Measurements from ENCODE around the gene IZUMO1.

IZUMO1 gene

DNA sequence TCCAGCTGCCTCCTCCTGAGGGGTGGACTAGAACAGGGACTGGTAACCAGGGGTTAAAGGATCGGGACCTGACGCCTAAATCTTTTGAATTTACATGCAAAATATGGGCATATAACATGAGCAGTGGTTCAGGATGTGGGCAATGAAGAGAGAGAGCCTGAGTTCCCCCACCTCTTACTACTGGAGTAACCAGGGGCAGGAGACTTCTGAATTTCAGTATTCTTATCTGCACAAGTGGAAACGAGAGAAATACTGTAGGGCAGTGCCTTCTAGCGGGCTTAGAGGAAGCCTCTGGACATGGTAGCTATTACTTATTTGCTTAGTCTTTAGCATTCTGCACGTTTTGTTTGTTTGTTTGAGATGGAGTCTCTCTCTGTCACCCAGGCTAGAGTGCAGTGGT is 37.8 kb upstream of the IZUMO1 start:
- no peaks in the 10 kb centered on the region for H3K36me3 ChIP-seq
- peaks cover 9% of the 10 kb centered on the region for H3K4me1 ChIP-seq
- no peaks in the 10 kb centered on the region for H3K9me3 ChIP-seq
- H3K4me3 ChIP-seq (ENCODE audit: low read depth, low read length): no peak overlapping the region
- TF ChIP-seq, protein P1, sequence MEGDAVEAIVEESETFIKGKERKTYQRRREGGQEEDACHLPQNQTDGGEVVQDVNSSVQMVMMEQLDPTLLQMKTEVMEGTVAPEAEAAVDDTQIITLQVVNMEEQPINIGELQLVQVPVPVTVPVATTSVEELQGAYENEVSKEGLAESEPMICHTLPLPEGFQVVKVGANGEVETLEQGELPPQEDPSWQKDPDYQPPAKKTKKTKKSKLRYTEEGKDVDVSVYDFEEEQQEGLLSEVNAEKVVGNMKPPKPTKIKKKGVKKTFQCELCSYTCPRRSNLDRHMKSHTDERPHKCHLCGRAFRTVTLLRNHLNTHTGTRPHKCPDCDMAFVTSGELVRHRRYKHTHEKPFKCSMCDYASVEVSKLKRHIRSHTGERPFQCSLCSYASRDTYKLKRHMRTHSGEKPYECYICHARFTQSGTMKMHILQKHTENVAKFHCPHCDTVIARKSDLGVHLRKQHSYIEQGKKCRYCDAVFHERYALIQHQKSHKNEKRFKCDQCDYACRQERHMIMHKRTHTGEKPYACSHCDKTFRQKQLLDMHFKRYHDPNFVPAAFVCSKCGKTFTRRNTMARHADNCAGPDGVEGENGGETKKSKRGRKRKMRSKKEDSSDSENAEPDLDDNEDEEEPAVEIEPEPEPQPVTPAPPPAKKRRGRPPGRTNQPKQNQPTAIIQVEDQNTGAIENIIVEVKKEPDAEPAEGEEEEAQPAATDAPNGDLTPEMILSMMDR (IDR thresholded peaks at IDR 0.05; ENCODE audit: low read depth, low read length): peak; percentile 13; the same call in 1 of the 2 replicates
- no peak for DNase-seq
- H3K27me3 ChIP-seq: no peaks in the 10 kb centered on the region

DNA sequence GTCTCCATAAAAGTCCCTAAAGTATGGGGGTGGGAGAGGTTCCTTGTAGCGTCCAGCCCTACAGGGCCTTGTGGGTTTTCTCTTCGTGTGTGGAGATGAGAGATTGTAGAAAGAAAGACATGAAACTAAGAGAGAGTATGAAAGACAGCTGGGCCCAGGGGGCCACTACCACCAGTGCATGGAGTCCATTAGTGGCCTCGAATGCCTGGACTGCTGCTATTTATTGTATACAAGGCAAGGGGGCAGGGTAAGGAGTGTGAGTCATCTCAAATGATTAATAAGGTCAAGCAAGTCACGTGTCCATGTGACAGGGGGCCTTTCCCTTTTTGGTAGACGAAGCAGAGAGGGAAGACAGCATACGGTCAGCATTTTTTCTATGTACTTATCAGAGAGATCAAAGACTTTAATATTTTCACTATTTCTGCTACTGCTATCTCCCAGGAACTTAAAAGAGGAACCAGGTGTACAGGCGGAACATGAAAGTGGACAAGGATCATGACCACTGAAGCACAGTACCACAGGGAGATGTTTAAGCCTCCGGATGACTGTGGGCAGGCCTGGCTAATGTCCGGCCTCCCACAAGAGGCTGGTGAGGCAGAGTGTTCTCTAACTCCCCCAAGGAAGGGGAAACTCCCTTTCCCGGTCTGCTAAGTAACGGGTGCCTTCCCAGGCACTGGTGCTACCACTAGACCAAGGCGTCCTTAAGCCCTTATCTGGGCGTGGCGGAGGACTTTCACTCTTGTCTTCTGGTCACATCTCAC is 34.1 kb upstream of the IZUMO1 start:
- Histone ChIP-seq H3K36me3 (no peaks in the 10 kb centered on the region), H3K4me3 (ENCODE audit: low read depth, low read length) (no peak overlapping the region), H3K9me3 (no peaks in the 10 kb centered on the region), H3K27me3 (no peaks in the 10 kb centered on the region), H3K4me1 (peaks cover 9% of the 10 kb centered on the region)
- DNase-seq: peak; percentile 22
- TF ChIP-seq, protein P1 (IDR thresholded peaks at IDR 0.05; ENCODE audit: low read depth, low read length): no peak

DNA sequence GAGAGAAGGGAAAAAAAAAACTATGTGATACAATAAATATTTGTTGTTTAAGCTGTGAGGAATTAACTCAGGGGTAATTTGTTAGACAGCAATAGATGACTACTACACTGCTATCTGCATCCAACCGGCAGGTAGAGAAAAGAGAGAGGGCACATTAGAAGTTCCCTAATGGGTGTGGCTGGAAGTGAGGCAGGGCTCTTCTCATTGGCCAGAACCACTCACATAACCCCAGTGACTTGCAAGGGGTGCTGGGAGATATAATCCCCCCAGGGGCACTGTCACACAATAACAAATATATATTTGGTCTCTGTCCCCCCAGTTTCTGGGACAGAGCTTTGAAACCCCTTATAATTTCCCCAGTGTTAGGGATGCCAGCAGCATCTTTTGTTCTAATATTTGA is 32.9 kb upstream of the IZUMO1 start:
- H3K4me3 ChIP-seq (ENCODE audit: low read depth, low read length): no peak overlapping the region

DNA sequence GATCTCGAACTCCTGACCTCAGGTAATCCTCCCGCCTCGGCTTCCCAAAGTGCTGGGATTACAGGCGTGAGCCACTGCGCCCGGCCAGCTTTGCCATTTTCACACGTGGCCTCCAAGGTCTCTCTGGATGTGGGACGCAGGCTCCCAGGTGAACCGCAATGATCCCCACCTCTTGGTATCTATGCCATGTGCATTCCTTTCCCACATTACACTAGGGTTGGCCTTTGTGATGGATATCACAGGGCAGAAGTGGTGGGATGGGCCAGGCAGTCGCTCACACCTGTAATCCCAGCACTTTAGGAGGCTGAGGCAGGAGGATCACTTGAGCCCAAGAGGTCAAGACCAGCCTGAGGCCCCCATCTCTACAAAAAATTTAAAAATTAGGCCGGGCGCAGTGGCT is 31.0 kb upstream of the IZUMO1 start:
- H3K27me3 ChIP-seq: no peaks in the 10 kb centered on the region
- no peak overlapping the region for H3K4me3 ChIP-seq (ENCODE audit: low read depth, low read length)
- TF ChIP-seq, protein P1 (IDR thresholded peaks at IDR 0.05; ENCODE audit: low read depth, low read length): no peak
- no peaks in the 10 kb centered on the region for H3K9me3 ChIP-seq
- DNase-seq: no peak
- H3K4me1 ChIP-seq: peaks cover 9% of the 10 kb centered on the region
- H3K36me3 ChIP-seq: no peaks in the 10 kb centered on the region

More for the DNA sequence above, 32.9 kb upstream of the IZUMO1 start:
- no peaks in the 10 kb centered on the region for H3K36me3 ChIP-seq
- no peaks in the 10 kb centered on the region for H3K9me3 ChIP-seq
- DNase-seq: no peak
- TF ChIP-seq, protein P1 (IDR thresholded peaks at IDR 0.05; ENCODE audit: low read depth, low read length): no peak
- no peaks in the 10 kb centered on the region for H3K27me3 ChIP-seq
- H3K4me1 ChIP-seq: peaks cover 9% of the 10 kb centered on the region

DNA sequence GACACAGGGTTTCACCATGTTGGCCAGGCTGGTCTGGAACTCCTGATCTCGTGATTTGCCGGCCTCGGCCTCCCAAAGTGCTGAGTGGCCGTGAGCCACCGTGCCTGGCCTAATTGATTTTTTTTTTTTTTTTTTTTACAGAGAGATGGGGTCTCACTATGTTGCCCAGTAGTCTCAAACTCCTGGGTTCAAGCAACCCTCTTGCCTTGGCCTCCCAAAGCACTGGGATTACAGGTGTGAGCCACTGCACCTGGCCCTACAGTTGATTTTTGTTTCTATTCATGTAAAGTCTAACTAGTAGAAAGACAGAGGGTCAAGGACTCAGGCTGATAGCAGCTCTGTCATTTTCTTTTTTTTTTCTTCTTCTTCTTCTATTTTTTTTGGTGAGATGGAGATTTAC is 30.4 kb upstream of the IZUMO1 start:
- TF ChIP-seq, protein P1 (IDR thresholded peaks at IDR 0.05; ENCODE audit: low read depth, low read length): no peak

DNA sequence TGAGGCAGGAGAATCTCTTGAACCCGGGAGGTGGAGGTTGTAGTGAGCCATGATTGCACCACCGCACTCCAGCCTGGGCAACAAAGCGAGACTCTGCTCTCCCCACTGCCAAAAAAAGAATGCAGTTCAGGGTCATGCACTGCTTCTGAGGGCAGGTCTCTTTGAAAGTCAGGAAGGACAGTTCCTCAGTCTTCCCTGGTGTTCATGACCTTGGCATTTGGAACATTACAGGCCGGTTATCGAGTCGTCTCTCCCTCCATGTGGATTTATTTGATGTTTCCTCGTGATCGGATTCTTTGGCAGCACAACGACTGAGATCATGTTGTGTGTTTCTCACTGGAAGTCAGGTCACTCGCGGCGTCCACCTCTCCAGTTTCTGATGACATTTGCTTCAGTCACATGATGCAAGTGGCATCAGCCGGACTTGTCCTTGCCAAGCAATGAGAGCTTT is 25.8 kb upstream of the IZUMO1 start:
- H3K9me3 ChIP-seq: no peaks in the 10 kb centered on the region

More for the DNA sequence above, 30.4 kb upstream of the IZUMO1 start:
- H3K9me3 ChIP-seq: no peaks in the 10 kb centered on the region
- peaks cover 9% of the 10 kb centered on the region for H3K4me1 ChIP-seq
- no peaks in the 10 kb centered on the region for H3K36me3 ChIP-seq
- DNase-seq: no peak
- H3K27me3 ChIP-seq: no peaks in the 10 kb centered on the region
- H3K4me3 ChIP-seq (ENCODE audit: low read depth, low read length): no peak overlapping the region

More for the DNA sequence above, 25.8 kb upstream of the IZUMO1 start:
- H3K4me3 ChIP-seq (ENCODE audit: low read depth, low read length): no peak overlapping the region
- DNase-seq: no peak
- peaks cover 3% of the 10 kb centered on the region for H3K27me3 ChIP-seq
- TF ChIP-seq, protein P1 (IDR thresholded peaks at IDR 0.05; ENCODE audit: low read depth, low read length): no peak
- H3K36me3 ChIP-seq: no peaks in the 10 kb centered on the region
- no peaks in the 10 kb centered on the region for H3K4me1 ChIP-seq

All from BE2C (cell line).